ENCODE measurements around the gene TMEM132D. TPM values are rescaled to one million over a fixed set of nuclear protein-coding genes. Genes with fewer than 3 reads are reported as not detected.

TMEM132D gene
- total and polyA plus RNA-seq, 8 donors: 0.19 to 2.8 (median 0.46) TPM

DNA sequence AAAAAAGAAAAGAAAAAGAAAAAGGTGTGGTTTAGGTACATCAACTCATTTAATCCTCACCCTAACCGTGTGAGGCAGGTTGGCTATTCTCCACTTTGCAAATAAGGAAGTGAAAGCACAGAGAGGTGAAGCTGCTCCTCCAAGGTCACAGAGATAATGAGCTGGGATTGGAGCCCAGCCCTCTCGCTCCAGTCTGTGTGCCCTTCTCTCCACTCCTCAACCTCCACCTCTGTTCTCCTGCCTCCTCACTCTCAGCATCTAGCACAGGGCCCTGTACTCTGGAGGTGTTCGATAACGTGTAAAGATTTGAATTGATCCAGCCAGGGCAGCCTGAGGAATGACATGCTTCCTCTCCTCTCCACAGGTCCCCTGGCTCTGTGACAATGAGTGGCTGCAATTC lies 502.3 kb downstream of the TMEM132D start:
- H3K27ac ChIP-seq: no peak overlapping the region
- intact Hi-C loops (cut with DNase I): no loop called here
- DNase-seq (no peak), FAIRE-seq (no peak), ATAC-seq (peak; percentile 48 to 87 (median 80))
- TF ChIP-seq, protein P1, sequence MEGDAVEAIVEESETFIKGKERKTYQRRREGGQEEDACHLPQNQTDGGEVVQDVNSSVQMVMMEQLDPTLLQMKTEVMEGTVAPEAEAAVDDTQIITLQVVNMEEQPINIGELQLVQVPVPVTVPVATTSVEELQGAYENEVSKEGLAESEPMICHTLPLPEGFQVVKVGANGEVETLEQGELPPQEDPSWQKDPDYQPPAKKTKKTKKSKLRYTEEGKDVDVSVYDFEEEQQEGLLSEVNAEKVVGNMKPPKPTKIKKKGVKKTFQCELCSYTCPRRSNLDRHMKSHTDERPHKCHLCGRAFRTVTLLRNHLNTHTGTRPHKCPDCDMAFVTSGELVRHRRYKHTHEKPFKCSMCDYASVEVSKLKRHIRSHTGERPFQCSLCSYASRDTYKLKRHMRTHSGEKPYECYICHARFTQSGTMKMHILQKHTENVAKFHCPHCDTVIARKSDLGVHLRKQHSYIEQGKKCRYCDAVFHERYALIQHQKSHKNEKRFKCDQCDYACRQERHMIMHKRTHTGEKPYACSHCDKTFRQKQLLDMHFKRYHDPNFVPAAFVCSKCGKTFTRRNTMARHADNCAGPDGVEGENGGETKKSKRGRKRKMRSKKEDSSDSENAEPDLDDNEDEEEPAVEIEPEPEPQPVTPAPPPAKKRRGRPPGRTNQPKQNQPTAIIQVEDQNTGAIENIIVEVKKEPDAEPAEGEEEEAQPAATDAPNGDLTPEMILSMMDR (IDR thresholded peaks at IDR 0.05): no peak
- H3K36me3 ChIP-seq: no peaks in the 10 kb centered on the region
- 9 to 16% methylated on average over 4 of the region's 4 CpGs for WGBS, 2 donors
- H3K27me3 ChIP-seq: no peaks in the 10 kb centered on the region
- no peaks in the 10 kb centered on the region for H3K9me3 ChIP-seq
- no peaks in the 10 kb centered on the region for H3K4me1 ChIP-seq
- H3K4me3 ChIP-seq: no peak overlapping the region

DNA sequence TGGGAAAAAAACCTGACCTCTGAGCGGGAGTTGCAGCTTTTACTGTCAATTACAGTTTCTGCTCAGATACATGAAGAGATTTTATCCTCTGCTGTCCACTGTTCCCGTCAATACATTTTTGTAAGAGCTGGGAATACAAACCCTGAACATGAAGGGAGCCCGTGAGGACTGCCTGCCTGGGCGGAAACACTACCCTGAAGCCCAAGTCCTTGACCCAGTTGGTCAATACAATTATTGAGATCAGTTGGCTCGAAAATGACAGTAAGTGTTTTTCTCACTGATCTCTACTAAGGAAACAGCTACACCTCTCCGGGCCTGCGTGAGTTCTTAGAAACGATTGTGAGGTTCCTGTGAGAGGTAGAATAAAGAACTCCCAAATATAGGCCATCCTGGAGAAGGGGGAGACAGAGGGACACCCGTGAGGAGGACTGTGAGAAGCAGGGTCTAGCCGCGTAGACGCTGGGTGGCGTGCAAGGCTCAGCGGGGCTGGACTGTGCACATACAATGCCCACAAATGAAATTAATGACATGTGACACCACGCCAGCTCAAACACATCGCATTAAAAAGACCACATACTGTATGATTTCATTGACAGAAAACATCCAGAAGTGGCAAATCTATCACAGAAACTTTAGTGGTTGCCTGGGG lies 509.5 kb downstream of the TMEM132D start:
- TF ChIP-seq, protein P1 (IDR thresholded peaks at IDR 0.05): no peak
- Histone ChIP-seq H3K36me3 (no peaks in the 10 kb centered on the region), H3K4me1 (no peaks in the 10 kb centered on the region), H3K4me3 (no peak overlapping the region), H3K9me3 (no peaks in the 10 kb centered on the region), H3K27ac (no peak overlapping the region), H3K27me3 (no peaks in the 10 kb centered on the region)
- intact Hi-C loops (cut with DNase I): no loop called here
- WGBS, 2 donors: 53 to 57% methylated on average over 16 of the region's 16 CpGs
- no peak for DNase-seq
- ATAC-seq: no peak
- FAIRE-seq: no peak

DNA sequence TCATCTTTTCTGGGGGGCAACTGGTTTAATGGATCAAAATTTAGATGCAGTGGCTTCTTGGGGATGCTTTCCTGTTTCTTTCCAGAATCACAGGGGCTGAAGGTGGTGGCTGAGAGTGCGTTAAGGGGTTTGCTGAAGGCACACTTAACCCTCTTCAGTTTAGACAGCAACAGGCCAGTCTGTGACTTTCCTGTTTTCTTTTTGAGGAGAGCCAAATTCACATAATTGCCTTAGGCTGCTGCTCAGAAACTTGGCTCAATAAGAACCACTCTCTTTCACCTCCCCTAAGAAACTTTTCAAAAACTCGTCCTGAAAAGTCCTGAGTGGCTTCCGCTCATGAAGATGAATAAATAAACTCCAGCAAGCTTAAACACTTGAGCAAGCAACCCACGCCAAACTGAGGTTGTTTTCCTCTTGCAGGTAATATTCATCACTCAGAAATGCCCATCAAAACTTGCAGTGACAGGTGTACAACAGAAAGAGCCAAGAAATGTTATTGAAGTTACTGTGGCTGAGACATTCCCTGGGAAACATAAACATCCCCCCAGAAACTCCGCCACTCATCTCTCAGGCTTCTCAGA lies 510.4 kb downstream of the TMEM132D start:
- ATAC-seq: no peak
- no peak for DNase-seq
- Histone ChIP-seq H3K4me1 (no peaks in the 10 kb centered on the region), H3K4me3 (no peak overlapping the region), H3K36me3 (no peaks in the 10 kb centered on the region), H3K27ac (no peak overlapping the region), H3K9me3 (no peaks in the 10 kb centered on the region), H3K27me3 (no peaks in the 10 kb centered on the region)
- FAIRE-seq: no peak
- TF ChIP-seq, protein P1 (IDR thresholded peaks at IDR 0.05): no peak
- WGBS, 2 donors: 33 to 47% methylated on average over 5 of the region's 5 CpGs
- intact Hi-C loops (cut with DNase I): no loop called here

DNA sequence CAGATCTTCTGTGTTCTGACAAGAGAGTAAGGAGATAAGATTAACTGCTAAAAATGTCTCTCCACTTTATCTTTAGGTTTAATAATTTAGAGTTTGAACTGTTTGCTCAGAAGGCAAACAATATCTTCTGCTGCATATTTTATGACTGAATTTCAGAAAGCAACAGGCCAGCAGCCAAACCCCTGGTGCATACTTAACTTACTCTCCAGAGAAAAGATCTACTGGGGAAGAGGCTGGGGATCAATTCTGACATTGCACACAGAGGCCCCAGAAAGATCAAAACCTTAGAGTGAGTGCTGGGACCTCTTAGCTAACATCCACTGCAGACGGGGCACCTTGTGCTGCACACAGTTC lies 518.2 kb downstream of the TMEM132D start:
- no peak for ATAC-seq
- Histone ChIP-seq H3K27me3 (no peaks in the 10 kb centered on the region), H3K27ac (no peak overlapping the region), H3K4me3 (no peak overlapping the region), H3K9me3 (no peaks in the 10 kb centered on the region), H3K36me3 (no peaks in the 10 kb centered on the region), H3K4me1 (no peaks in the 10 kb centered on the region)
- 32 to 35% methylated on average over 1 of the region's 1 CpG for WGBS, 2 donors
- DNase-seq: no peak
- intact Hi-C loops (cut with DNase I): no loop called here
- no peak for FAIRE-seq
- TF ChIP-seq, protein P1 (IDR thresholded peaks at IDR 0.05): no peak

DNA sequence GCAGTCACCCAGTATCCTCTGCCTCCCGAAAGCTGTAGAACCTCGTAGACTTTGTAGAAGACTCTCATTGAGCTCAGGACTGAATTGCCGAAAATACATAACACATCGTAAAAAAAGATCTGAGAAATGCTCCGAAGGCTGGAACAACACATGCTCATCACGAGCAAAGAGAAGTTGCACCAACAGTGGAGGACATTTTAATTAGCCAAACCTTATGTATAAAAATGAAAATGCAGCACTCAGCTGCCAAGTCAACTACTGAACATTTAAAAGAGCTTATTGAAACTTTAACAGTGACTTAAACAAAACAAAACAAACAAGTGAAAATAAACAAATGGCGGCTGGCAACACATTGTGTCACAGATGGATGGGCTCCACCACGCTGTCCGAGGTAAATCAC lies 519.9 kb downstream of the TMEM132D start:
- no peak for ATAC-seq
- Histone ChIP-seq H3K4me1 (no peaks in the 10 kb centered on the region), H3K27ac (no peak overlapping the region), H3K9me3 (no peaks in the 10 kb centered on the region), H3K4me3 (no peak overlapping the region), H3K27me3 (no peaks in the 10 kb centered on the region), H3K36me3 (no peaks in the 10 kb centered on the region)
- WGBS, 2 donors: 66 to 81% methylated on average over 9 of the region's 9 CpGs
- no peak for DNase-seq
- intact Hi-C loops (cut with DNase I): no loop called here
- no peak for FAIRE-seq
- TF ChIP-seq, protein P1 (IDR thresholded peaks at IDR 0.05): no peak
